A673 (cell line): ENCODE measurements around the gene SKI. TPM values are rescaled to one million over a fixed set of nuclear protein-coding genes. Genes with fewer than 3 reads are reported as not detected.

Source experiments
- BruUV-seq: library from RNA; stranded (reverse); fragments of 400-500 nt; replicated peaks from 2 replicates; lab custom pipeline; 2021; lab: Mats Ljungman, UMichigan
- CTCF ChIA-PET: fragments of 300-600 bp; sonication (Branson Sonifier 250); formaldehyde crosslinking; loops from one replicate; lab custom pipeline; 2022; ENCODE audit warnings: antibody characterized with exemption; lab: Charles Lee
- POLR2A ChIA-PET: fragments of 300-600 bp; sonication (Branson Sonifier 250); formaldehyde crosslinking; loops from one replicate; lab custom pipeline; 2022; ENCODE audit warnings: antibody characterized with exemption; ENCODE audit not compliant: low non-redundant PET; lab: Charles Lee
- DNase-seq: peaks from one replicate; pipeline ENCODE4 v3.0.0-alpha.2; 2015; ENCODE audit warnings: low spot score
- H3K27ac ChIP-seq: fragments of 200-600 bp; sonication (generic); 2 replicates; pipeline ENCODE4 v1.5.1; 2016; ENCODE audit warnings: mixed run types, low read depth, mild to moderate bottlenecking, mixed read lengths, antibody characterized with exemption, low read length; ENCODE audit not compliant: poor library complexity, severe bottlenecking
- H3K27me3 ChIP-seq: fragments of 200-600 bp; sonication (generic); replicated peaks from 2 replicates; pipeline ENCODE4 v1.6.1; 2017; ENCODE audit warnings: mixed run types, low read depth, mild to moderate bottlenecking, mixed read lengths, antibody characterized with exemption, low read length; ENCODE audit not compliant: insufficient read depth, poor library complexity
- H3K36me3 ChIP-seq: fragments of 200-600 bp; sonication (generic); 2 replicates; pipeline ENCODE4 v1.6.1; 2016; ENCODE audit warnings: mixed run types, mild to moderate bottlenecking, mixed read lengths, antibody characterized with exemption, low read length; ENCODE audit not compliant: insufficient read depth, poor library complexity, severe bottlenecking
- H3K4me1 ChIP-seq: fragments of 200-600 bp; sonication (generic); 2 replicates; pipeline ENCODE4 v1.6.1; 2017; ENCODE audit warnings: mixed run types, mild to moderate bottlenecking, mixed read lengths, antibody characterized with exemption, low read length; ENCODE audit not compliant: insufficient read depth, poor library complexity, severe bottlenecking
- H3K4me3 ChIP-seq: fragments of 200-600 bp; sonication (generic); 2 replicates; pipeline ENCODE4 v1.5.1; 2016; ENCODE audit warnings: low read depth, mixed run types, mild to moderate bottlenecking, mixed read lengths, low read length; ENCODE audit not compliant: poor library complexity, severe bottlenecking
- H3K9me3 ChIP-seq: fragments of 200-600 bp; sonication (generic); 2 replicates; pipeline ENCODE4 v1.6.1; 2016; ENCODE audit warnings: mixed run types, low read depth, mild to moderate bottlenecking, mixed read lengths, antibody characterized with exemption, low read length; ENCODE audit not compliant: poor library complexity, severe bottlenecking
- CTCF ChIP-seq: fragments of 300-800, 200-600 bp; sonication (generic); conservative IDR thresholded peaks from 2 replicates; pipeline ENCODE4 v1.5.1; 2017; ENCODE audit warnings: low read depth, mild to moderate bottlenecking, antibody characterized with exemption, low read length, moderate library complexity, mixed read lengths
- EZH2 ChIP-seq: fragments of 200-600 bp; sonication (generic); IDR thresholded peaks from 2 replicates; pipeline ENCODE4 v1.6.1; 2017; ENCODE audit warnings: borderline replicate concordance, low read depth, mild to moderate bottlenecking, mixed read lengths, antibody characterized with exemption, low read length; ENCODE audit not compliant: poor library complexity, severe bottlenecking
- intact Hi-C: fragments of 100-400 bp; cut with micrococcal nuclease; formaldehyde crosslinking; loops from one replicate; pipeline ENCODE4 v1.10.0; 2022; ENCODE audit not compliant: unreplicated experiment
- total RNA-seq: library from RNA; stranded (reverse); gene quantifications from 2 replicates; pipeline ENCODE4 v1.2.3, GENCODE V29; 2021

Gene SKI
- total RNA-seq, 1 experiment from 2014 or later, result 88.1 TPM

DNA sequence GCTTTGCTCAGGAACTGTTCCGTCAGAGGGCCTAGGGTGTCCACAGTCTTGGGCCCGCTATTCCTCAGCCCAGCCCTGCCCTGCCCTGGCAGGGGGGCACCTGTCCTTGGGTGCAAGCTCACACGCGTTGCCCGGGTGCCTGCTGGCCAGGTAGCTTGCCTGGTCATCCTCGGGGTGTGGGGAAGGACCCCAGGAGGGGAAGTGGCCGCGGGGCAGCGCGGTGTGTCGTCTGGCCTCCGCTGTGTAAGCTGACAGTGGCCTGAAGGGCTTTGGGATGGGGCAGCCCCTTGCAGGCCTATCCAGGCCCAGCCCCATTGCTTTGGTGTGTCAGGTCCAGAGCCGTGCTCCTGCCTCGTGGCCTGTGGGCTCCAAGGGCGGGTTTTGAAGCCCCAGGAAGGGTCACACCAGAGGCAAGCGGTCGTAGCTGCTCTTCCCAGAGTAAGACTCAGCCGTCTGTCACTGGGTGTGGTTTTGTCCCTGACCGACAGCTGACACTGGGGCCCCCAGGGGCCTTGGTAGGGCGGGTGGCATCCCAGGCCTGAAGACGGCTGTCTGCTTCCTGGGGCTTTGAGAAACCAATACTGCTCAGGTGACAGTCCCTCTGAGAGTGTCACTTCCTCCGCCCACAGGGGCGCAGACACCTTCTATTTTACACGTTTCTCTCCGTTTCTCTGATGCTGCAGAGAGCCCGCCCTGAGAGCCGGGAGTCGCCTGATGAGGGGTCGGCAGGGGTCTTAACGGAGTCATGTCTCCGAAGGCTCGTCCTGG, 72.1 kb downstream of the SKI start:
- peak overlapping the region; percentile 79 for H3K27ac ChIP-seq
- TF ChIP-seq EZH2, result no peak
- TF ChIP-seq CTCF, result no peak
- peak overlapping the region; percentile 37 for H3K4me3 ChIP-seq
- peaks cover 33% of the 10 kb centered on the region for H3K4me1 ChIP-seq
- no peaks in the 10 kb centered on the region for H3K9me3 ChIP-seq
- DNase-seq, result no peak
- H3K27me3 ChIP-seq, result no peaks in the 10 kb centered on the region
- intact Hi-C loops, result loop anchor here (5.0 kb wide), 1 partner anchor 68 kb away; no protein-coding TSS in a partner anchor
- POLR2A ChIA-PET, result no interaction called here
- H3K36me3 ChIP-seq, result peaks cover 11% of the 10 kb centered on the region
- CTCF ChIA-PET, result interaction anchor here (0.9 kb wide), 1 partner anchor 16 kb away, joined by 5 read pairs; no protein-coding TSS in a partner anchor
- TSS peak; percentile 87 for BruUV-seq

- intact Hi-C loops, result loop anchor here (5.0 kb wide), 1 partner anchor 69 kb away; no protein-coding TSS in a partner anchor
- no TSS peak for BruUV-seq
- peaks cover 42% of the 10 kb centered on the region for H3K4me1 ChIP-seq
- no peaks in the 10 kb centered on the region for H3K27me3 ChIP-seq
- no peak for TF ChIP-seq EZH2
- no peak for TF ChIP-seq CTCF
- ChIA-PET CTCF (interaction anchor here (0.9 kb wide), 1 partner anchor 15 kb away, joined by 5 read pairs; no protein-coding TSS in a partner anchor), POLR2A (no interaction called here)
- peaks cover 16% of the 10 kb centered on the region for H3K36me3 ChIP-seq
- peak overlapping the region; percentile 79 for H3K27ac ChIP-seq
- no peaks in the 10 kb centered on the region for H3K9me3 ChIP-seq
- DNase-seq, result peak; percentile 93
- H3K4me3 ChIP-seq, result peak overlapping the region; percentile 37
Observed at GRCh38 chr1:2300851-2301606, 72.9 kb downstream of the SKI start.

DNA sequence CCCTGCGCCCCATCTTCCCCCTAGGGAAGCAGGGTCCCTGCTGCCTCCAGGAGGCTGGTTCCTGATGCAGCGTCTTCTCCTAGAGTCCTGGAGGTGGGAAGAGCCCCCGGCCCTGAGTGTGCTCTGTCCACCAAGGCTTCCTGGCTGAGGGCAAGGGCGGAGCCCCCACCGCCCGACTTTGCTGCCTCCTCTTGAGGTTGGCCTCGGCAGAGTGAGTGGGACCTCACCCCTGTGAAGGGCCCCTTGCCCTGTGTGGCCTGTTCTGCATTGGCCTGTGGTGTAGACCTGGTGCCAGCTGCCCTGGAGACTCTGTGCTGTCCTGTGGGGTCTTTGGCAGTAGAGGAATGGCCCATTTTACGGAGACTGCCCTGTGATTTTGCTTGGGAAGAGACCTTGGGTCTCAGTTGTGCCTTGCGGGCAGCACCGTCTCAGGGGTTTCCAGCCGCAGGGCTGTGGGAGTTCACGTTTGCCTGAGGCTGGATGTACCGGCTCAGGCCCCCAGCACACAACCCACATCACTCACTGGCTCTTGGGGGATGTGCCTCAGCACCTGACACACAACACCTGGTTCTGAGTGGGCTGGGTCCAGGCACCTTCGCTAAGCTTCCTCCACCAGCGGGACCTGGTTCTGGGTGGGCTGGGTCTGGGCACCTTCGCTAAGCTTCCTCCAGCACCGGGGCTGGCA, 73.6 kb downstream of the SKI start:
- TF ChIP-seq EZH2 (no peak), CTCF (no peak)
- Histone ChIP-seq H3K9me3 (no peaks in the 10 kb centered on the region), H3K27me3 (no peaks in the 10 kb centered on the region), H3K36me3 (peaks cover 19% of the 10 kb centered on the region), H3K4me3 (no peak overlapping the region), H3K27ac (peak overlapping the region; percentile 79), H3K4me1 (peaks cover 49% of the 10 kb centered on the region)
- ChIA-PET POLR2A (no interaction called here), CTCF (interaction anchor here (0.6 to 0.9 kb wide), 2 partner anchors 14 to 95 kb away, joined by 5 to 8 read pairs; no protein-coding TSS in a partner anchor)
- BruUV-seq, result no TSS peak
- no peak for DNase-seq
- intact Hi-C loops, result loop anchor here (5.0 kb wide), 1 partner anchor 69 kb away; no protein-coding TSS in a partner anchor
